ENCODE data around the gene SELENOS.

Gene SELENOS

DNA sequence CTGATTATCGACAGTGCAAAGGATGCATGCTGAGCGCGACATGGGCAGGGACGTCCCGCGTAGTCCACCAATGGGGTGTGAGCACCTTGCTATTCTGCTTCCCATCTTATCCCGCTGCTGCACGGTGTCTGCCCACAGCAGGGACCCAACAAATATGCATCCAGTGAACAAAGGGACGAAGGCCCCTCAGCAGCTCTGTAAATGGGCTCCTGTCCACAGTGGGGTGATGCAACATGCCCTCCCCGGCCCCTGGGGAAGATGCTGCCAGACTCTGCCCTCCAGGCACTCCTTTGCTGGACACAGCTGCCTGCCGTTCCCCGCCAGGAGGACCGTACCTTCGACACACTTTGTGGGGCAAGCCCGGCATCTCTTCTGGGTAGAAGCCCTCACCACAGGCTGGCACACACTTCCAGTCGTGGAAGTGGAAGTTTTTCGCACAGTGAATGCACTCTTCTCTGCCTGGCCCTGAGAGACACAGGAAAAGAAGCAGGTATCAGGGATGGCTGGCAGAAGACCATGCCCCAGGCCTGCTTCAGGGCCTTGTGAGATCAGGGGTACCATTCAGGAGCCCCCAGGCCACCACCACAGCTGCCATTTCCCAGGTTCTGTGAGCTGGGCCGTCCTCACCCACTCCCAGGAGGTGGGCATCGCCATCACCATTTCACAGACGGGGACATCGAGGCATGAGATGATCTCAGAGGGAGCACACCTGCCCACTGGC lies 35.9 kb upstream of the SELENOS start:
- TF ChIP-seq CTCF (IDR thresholded peaks at IDR 0.05; ENCODE audit: low read length): no peak
- TF ChIP-seq EZH2 (optimal IDR thresholded peaks at IDR 0.05; ENCODE audit: low read depth, low read length): no peak
- TF ChIP-seq EZH2phosphoT487 (IDR thresholded peaks at IDR 0.05; ENCODE audit: low read length): no peak
- H3K9me2 ChIP-seq (replicated peaks; ENCODE audit: insufficient read depth, low read length): no peaks in the 10 kb centered on the region
- H3K27ac ChIP-seq (ENCODE audit: low read length): no peak overlapping the region
- no peaks in the 10 kb centered on the region for H3K79me2 ChIP-seq (ENCODE audit: low read length)
- H3F3A ChIP-seq (ENCODE audit: insufficient read depth, low read length): no peaks in the 10 kb centered on the region
- no peak overlapping the region for H2AFZ ChIP-seq (ENCODE audit: low read length)
- no peaks in the 10 kb centered on the region for H3K9me3 ChIP-seq (replicated peaks; ENCODE audit: insufficient read depth, low read length)
- H3K36me3 ChIP-seq (replicated peaks; ENCODE audit: insufficient read depth, low read length): no peaks in the 10 kb centered on the region
- no peaks in the 10 kb centered on the region for H4K20me1 ChIP-seq (ENCODE audit: insufficient read depth, low read length)
- H3K4me1 ChIP-seq (ENCODE audit: low read length): no peaks in the 10 kb centered on the region
- H3K27me3 ChIP-seq (replicated peaks; ENCODE audit: insufficient read depth, low read length): peaks cover 7% of the 10 kb centered on the region
- H3K9ac ChIP-seq (ENCODE audit: low read length): no peak overlapping the region
- no peak overlapping the region for H3K4me3 ChIP-seq (ENCODE audit: low read length)
- H3K4me2 ChIP-seq (ENCODE audit: low read depth, low read length): no peak overlapping the region
- DNase-seq: no peak

- H3K9me3 ChIP-seq (replicated peaks; ENCODE audit: insufficient read depth, low read length): no peaks in the 10 kb centered on the region
- H3K79me2 ChIP-seq (ENCODE audit: low read length): no peaks in the 10 kb centered on the region
- no peaks in the 10 kb centered on the region for H4K20me1 ChIP-seq (ENCODE audit: insufficient read depth, low read length)
- H3K4me2 ChIP-seq (ENCODE audit: low read depth, low read length): no peak overlapping the region
- no peak overlapping the region for H3K9ac ChIP-seq (ENCODE audit: low read length)
- no peak for TF ChIP-seq CTCF (IDR thresholded peaks at IDR 0.05; ENCODE audit: low read length)
- no peak for TF ChIP-seq EZH2phosphoT487 (IDR thresholded peaks at IDR 0.05; ENCODE audit: low read length)
- TF ChIP-seq EZH2 (optimal IDR thresholded peaks at IDR 0.05; ENCODE audit: low read depth, low read length): no peak
- H3F3A ChIP-seq (ENCODE audit: insufficient read depth, low read length): no peaks in the 10 kb centered on the region
- no peaks in the 10 kb centered on the region for H3K9me2 ChIP-seq (replicated peaks; ENCODE audit: insufficient read depth, low read length)
- no peak for DNase-seq
- H3K4me3 ChIP-seq (ENCODE audit: low read length): no peak overlapping the region
- H3K4me1 ChIP-seq (ENCODE audit: low read length): no peaks in the 10 kb centered on the region
- no peak overlapping the region for H2AFZ ChIP-seq (ENCODE audit: low read length)
- no peak overlapping the region for H3K27ac ChIP-seq (ENCODE audit: low read length)
- no peaks in the 10 kb centered on the region for H3K36me3 ChIP-seq (replicated peaks; ENCODE audit: insufficient read depth, low read length)
- H3K27me3 ChIP-seq (replicated peaks; ENCODE audit: insufficient read depth, low read length): no peaks in the 10 kb centered on the region
Measured at GRCh38 chr15:101310508-101310907, 33.2 kb upstream of the SELENOS start.

- no peaks in the 10 kb centered on the region for H3K36me3 ChIP-seq (replicated peaks; ENCODE audit: insufficient read depth, low read length)
- no peaks in the 10 kb centered on the region for H3K4me1 ChIP-seq (ENCODE audit: low read length)
- H4K20me1 ChIP-seq (ENCODE audit: insufficient read depth, low read length): no peaks in the 10 kb centered on the region
- H3K79me2 ChIP-seq (ENCODE audit: low read length): no peaks in the 10 kb centered on the region
- H3K27me3 ChIP-seq (replicated peaks; ENCODE audit: insufficient read depth, low read length): no peaks in the 10 kb centered on the region
- no peaks in the 10 kb centered on the region for H3K9me3 ChIP-seq (replicated peaks; ENCODE audit: insufficient read depth, low read length)
- no peaks in the 10 kb centered on the region for H3F3A ChIP-seq (ENCODE audit: insufficient read depth, low read length)
- DNase-seq: no peak
- no peaks in the 10 kb centered on the region for H3K9me2 ChIP-seq (replicated peaks; ENCODE audit: insufficient read depth, low read length)
- no peak overlapping the region for H3K9ac ChIP-seq (ENCODE audit: low read length)
- no peak overlapping the region for H3K4me3 ChIP-seq (ENCODE audit: low read length)
- H3K27ac ChIP-seq (ENCODE audit: low read length): no peak overlapping the region
- H3K4me2 ChIP-seq (ENCODE audit: low read depth, low read length): no peak overlapping the region
- TF ChIP-seq CTCF (IDR thresholded peaks at IDR 0.05; ENCODE audit: low read length): no peak
- no peak for TF ChIP-seq EZH2phosphoT487 (IDR thresholded peaks at IDR 0.05; ENCODE audit: low read length)
- no peak for TF ChIP-seq EZH2 (optimal IDR thresholded peaks at IDR 0.05; ENCODE audit: low read depth, low read length)
- H2AFZ ChIP-seq (ENCODE audit: low read length): no peak overlapping the region
Measured at GRCh38 chr15:101310161-101310480, 32.8 kb upstream of the SELENOS start.
